GM12878 (cell line): Measurements from ENCODE around the gene IL34. TPM values are rescaled to one million over a fixed set of nuclear protein-coding genes. Genes with fewer than 3 reads are reported as not detected.

Source experiments
- ATAC-seq: fragments of 200-7000 bp; cut with Tn5 transposase; 3 replicates; pipeline ENCODE4 v1.9.1; 2020; ENCODE audit warnings: mild to moderate bottlenecking, moderate library complexity
- BruUV-seq: library from RNA; stranded (reverse); fragments of 400-500 nt; replicated peaks from 2 replicates; lab custom pipeline; 2021; lab: Mats Ljungman, UMichigan
- CTCF ChIA-PET: fragments of 300-600 bp; sonication (Branson Sonifier 250); formaldehyde crosslinking; extraction: SDS; loops from one replicate; lab custom pipeline; 2021; ENCODE audit warnings: inconsistent platforms; lab: Yijun Ruan, JAX
- POLR2A ChIA-PET: fragments of 350-600 bp; formaldehyde crosslinking; extraction: SDS; loops from one replicate; lab custom pipeline; 2021; ENCODE audit warnings: inconsistent platforms; lab: Charles Lee
- RAD21 ChIA-PET: fragments of 300-600 bp; sonication (Branson Sonifier 250); formaldehyde crosslinking; loops from one replicate; lab custom pipeline; 2023; ENCODE audit warnings: antibody characterized with exemption; ENCODE audit not compliant: unreplicated experiment; lab: Charles Lee
- SMC1A ChIA-PET: fragments of 300-600 bp; sonication (Branson Sonifier 250); formaldehyde crosslinking; loops from one replicate; lab custom pipeline; 2023; ENCODE audit not compliant: unreplicated experiment, uncharacterized antibody; lab: Charles Lee
- DNase-seq: peaks from one replicate; pipeline ENCODE4 v3.0.0-alpha.2; 2011; ENCODE audit warnings: low read depth, low spot score
- FAIRE-seq: peaks from 3 replicates; lab custom pipeline; 2011; peaks lifted over from hg19 to GRCh38; lab: Jason Lieb, UNC
- H2AFZ ChIP-seq: 2 replicates; pipeline ENCODE4 v1.6.0; 2011; ENCODE audit warnings: low read depth, low read length, control low read depth; ENCODE audit not compliant: control insufficient read depth
- H3K27ac ChIP-seq: 2 replicates; pipeline ENCODE4 v1.5.1; 2011; ENCODE audit warnings: control low read depth; ENCODE audit not compliant: control insufficient read depth, insufficient read depth
- H3K27me3 ChIP-seq, 2 experiments: replicated peaks in 1 of 2; 2 replicates each; pipeline versions ENCODE4 v1.6.0 to v1.6.1; 2011; ENCODE audit warnings: low read length in 1 of 2; ENCODE audit not compliant: control insufficient read depth in 2 of 2, insufficient read depth in 2 of 2
- H3K36me3 ChIP-seq, 2 experiments: 2 replicates each; pipeline ENCODE4 v1.5.1; 2011; ENCODE audit warnings: low read length in 1 of 2; ENCODE audit not compliant: control insufficient read depth in 2 of 2, insufficient read depth in 2 of 2
- H3K4me1 ChIP-seq: 2 replicates; pipeline ENCODE4 v1.6.1; 2011; ENCODE audit warnings: mild to moderate bottlenecking, low read length, moderate library complexity, mixed read lengths; ENCODE audit not compliant: control insufficient read depth, insufficient read depth
- H3K4me2 ChIP-seq: 2 replicates; pipeline ENCODE4 v1.6.0; 2011; ENCODE audit warnings: control low read depth; ENCODE audit not compliant: control insufficient read depth, insufficient read depth
- H3K4me3 ChIP-seq: fragments of 200-600 bp; sonication (generic); 2 replicates; pipeline ENCODE4 v1.5.1; 2016
- H3K79me2 ChIP-seq: 2 replicates; pipeline ENCODE4 v1.6.0; 2011; ENCODE audit warnings: low read length; ENCODE audit not compliant: control insufficient read depth, insufficient read depth
- H3K9ac ChIP-seq: 2 replicates; pipeline ENCODE4 v1.8.0; 2011; ENCODE audit warnings: low read length, control low read depth, mixed read lengths; ENCODE audit not compliant: control insufficient read depth, insufficient read depth
- H3K9me3 ChIP-seq: replicated peaks from 3 replicates; pipeline ENCODE4 v1.5.1; 2011; ENCODE audit warnings: mild to moderate bottlenecking, low read length; ENCODE audit not compliant: control insufficient read depth, insufficient read depth
- H4K20me1 ChIP-seq: 2 replicates; pipeline ENCODE4 v1.6.0; 2011; ENCODE audit not compliant: control insufficient read depth, insufficient read depth
- CREB1 ChIP-seq: IDR thresholded peaks from 2 replicates; pipeline ENCODE4 v1.6.1; 2012; ENCODE audit warnings: low read depth, mild to moderate bottlenecking, inconsistent platforms
- KLF5 ChIP-seq: fragments of 450-650 bp; IDR thresholded peaks from 2 replicates; pipeline ENCODE4 v1.6.1; 2014; ENCODE audit warnings: mild to moderate bottlenecking; ENCODE audit not compliant: partially characterized antibody
- REST ChIP-seq: IDR thresholded peaks from 2 replicates; pipeline ENCODE4 v1.6.1; 2012; ENCODE audit warnings: mild to moderate bottlenecking, low read depth, low read length
- SMAD1 ChIP-seq: fragments of 450-650 bp; IDR thresholded peaks from 2 replicates; pipeline ENCODE4 v1.6.1; 2018; ENCODE audit warnings: mild to moderate bottlenecking, low read depth; ENCODE audit not compliant: partially characterized antibody
- ZNF217 ChIP-seq: fragments of 450-650 bp; IDR thresholded peaks from 2 replicates; pipeline ENCODE4 v1.6.1; 2017; ENCODE audit warnings: antibody characterized with exemption, mild to moderate bottlenecking
- WGBS: methylation state at CpG from one replicate; pipeline ENCODE4 v1.1.6; 2016; ENCODE audit warnings: low lambda C conversion rate; ENCODE audit not compliant: insufficient replicate concordance, insufficient coverage; ENCODE audit errors: missing lambda C conversion rate; 5-methylcytosine and 5-hydroxymethylcytosine counted together
- in situ Hi-C: fragments of 300-500 bp; cut with MboI; formaldehyde crosslinking; loops from 9 replicates; pipeline ENCODE4 v1.14.3; 2018; ENCODE audit warnings: mixed read lengths
- intact Hi-C: fragments of 100-400 bp; cut with micrococcal nuclease; formaldehyde crosslinking; loops from one replicate; pipeline ENCODE4 v1.14.2; 2022; ENCODE audit not compliant: unreplicated experiment
- polyA plus RNA-seq, 11 experiments: library from polyadenylated mRNA; depleted of rRNA in 4 of 11; unstranded in 6 of 11; stranded (reverse) in 5 of 11; fragments of >200 nt; fragmentation: Nextera tagmentation in 4 of 11; fragmentation: Illumina TruSeq in 1 of 11; extraction: Ambion mirVana in 4 of 11; extraction: Trizol in 1 of 11; gene quantifications; 1 replicate in 1 of 11; 2 replicates in 10 of 11; pipeline versions ENCODE4 v1.2.1 to v1.2.3, GENCODE V29; 2011 to 2016; ENCODE audit warnings: inconsistent platforms in 2 of 11, missing spikeins in 2 of 11, low read depth in 1 of 11
- total RNA-seq, 4 experiments: library from RNA; depleted of rRNA in 3 of 4; stranded (reverse); fragments of >200 nt in 3 of 4; fragmentation: Illumina TruSeq in 1 of 4; extraction: Trizol in 1 of 4; gene quantifications; 2 replicates each; pipeline versions ENCODE4 v1.2.1 to v1.2.3, GENCODE V29; 2013 to 2021
- TF ChIP-seq, protein P1 (sequence below): fragments of 450-650 bp; IDR thresholded peaks from 2 replicates; pipeline ENCODE4 v1.6.1; 2018; ENCODE audit warnings: mild to moderate bottlenecking, low read depth, moderate library complexity; ENCODE audit not compliant: partially characterized antibody
- TF ChIP-seq, protein P2 (sequence below): IDR thresholded peaks from 2 replicates; pipeline ENCODE4 v1.6.1; 2012; ENCODE audit warnings: improper control_type of control experiment, low read depth, low read length; ENCODE audit not compliant: insufficient replicate concordance
- TF ChIP-seq, protein P3 (sequence below): IDR thresholded peaks from 2 replicates; pipeline ENCODE4 v1.6.1; 2011; ENCODE audit warnings: mild to moderate bottlenecking, low read depth, low read length, moderate library complexity; ENCODE audit not compliant: insufficient replicate concordance

The IL34 gene
- total and polyA plus RNA-seq, 10 of the 15 experiments (the other 5 are each of a cell fraction or from before 2014, with no cell fraction given): 0.27 to 0.40 TPM; not detected in 8

- TF ChIP-seq REST (no peak), SMAD1 (no peak)
Observed at GRCh38 chr16:70630960-70631745, 15.2 kb upstream of the IL34 start (continued).

GRCh38 chr16:70632273-70632672 is 14.1 kb upstream of the IL34 start:
- H3K4me2 ChIP-seq: no peak overlapping the region
- no peaks in the 10 kb centered on the region for H3K79me2 ChIP-seq
- CTCF ChIA-PET: no interaction called here
- ATAC-seq (no peak), FAIRE-seq (no peak), DNase-seq (no peak)
- H3K27ac ChIP-seq: no peak overlapping the region
- H3K4me1 ChIP-seq: no peaks in the 10 kb centered on the region
- WGBS: 76% methylated on average over 5 of the region's 5 CpGs
- no peak overlapping the region for H3K9ac ChIP-seq
- no peaks in the 10 kb centered on the region for H3K36me3 ChIP-seq
- no peaks in the 10 kb centered on the region for H3K27me3 ChIP-seq
- SMC1A ChIA-PET: no interaction called here
- BruUV-seq: no TSS peak
- H3K9me3 ChIP-seq: no peaks in the 10 kb centered on the region
- RAD21 ChIA-PET: no interaction called here
- POLR2A ChIA-PET: no interaction called here
- intact Hi-C loops: no loop called here
- no peak overlapping the region for H2AFZ ChIP-seq
- no peaks in the 10 kb centered on the region for H4K20me1 ChIP-seq
- in situ Hi-C loops: no loop called here
- no peak overlapping the region for H3K4me3 ChIP-seq
- TF ChIP-seq, protein P1, sequence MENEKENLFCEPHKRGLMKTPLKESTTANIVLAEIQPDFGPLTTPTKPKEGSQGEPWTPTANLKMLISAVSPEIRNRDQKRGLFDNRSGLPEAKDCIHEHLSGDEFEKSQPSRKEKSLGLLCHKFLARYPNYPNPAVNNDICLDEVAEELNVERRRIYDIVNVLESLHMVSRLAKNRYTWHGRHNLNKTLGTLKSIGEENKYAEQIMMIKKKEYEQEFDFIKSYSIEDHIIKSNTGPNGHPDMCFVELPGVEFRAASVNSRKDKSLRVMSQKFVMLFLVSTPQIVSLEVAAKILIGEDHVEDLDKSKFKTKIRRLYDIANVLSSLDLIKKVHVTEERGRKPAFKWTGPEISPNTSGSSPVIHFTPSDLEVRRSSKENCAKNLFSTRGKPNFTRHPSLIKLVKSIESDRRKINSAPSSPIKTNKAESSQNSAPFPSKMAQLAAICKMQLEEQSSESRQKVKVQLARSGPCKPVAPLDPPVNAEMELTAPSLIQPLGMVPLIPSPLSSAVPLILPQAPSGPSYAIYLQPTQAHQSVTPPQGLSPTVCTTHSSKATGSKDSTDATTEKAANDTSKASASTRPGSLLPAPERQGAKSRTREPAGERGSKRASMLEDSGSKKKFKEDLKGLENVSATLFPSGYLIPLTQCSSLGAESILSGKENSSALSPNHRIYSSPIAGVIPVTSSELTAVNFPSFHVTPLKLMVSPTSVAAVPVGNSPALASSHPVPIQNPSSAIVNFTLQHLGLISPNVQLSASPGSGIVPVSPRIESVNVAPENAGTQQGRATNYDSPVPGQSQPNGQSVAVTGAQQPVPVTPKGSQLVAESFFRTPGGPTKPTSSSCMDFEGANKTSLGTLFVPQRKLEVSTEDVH: no peak
- TF ChIP-seq, protein P2, sequence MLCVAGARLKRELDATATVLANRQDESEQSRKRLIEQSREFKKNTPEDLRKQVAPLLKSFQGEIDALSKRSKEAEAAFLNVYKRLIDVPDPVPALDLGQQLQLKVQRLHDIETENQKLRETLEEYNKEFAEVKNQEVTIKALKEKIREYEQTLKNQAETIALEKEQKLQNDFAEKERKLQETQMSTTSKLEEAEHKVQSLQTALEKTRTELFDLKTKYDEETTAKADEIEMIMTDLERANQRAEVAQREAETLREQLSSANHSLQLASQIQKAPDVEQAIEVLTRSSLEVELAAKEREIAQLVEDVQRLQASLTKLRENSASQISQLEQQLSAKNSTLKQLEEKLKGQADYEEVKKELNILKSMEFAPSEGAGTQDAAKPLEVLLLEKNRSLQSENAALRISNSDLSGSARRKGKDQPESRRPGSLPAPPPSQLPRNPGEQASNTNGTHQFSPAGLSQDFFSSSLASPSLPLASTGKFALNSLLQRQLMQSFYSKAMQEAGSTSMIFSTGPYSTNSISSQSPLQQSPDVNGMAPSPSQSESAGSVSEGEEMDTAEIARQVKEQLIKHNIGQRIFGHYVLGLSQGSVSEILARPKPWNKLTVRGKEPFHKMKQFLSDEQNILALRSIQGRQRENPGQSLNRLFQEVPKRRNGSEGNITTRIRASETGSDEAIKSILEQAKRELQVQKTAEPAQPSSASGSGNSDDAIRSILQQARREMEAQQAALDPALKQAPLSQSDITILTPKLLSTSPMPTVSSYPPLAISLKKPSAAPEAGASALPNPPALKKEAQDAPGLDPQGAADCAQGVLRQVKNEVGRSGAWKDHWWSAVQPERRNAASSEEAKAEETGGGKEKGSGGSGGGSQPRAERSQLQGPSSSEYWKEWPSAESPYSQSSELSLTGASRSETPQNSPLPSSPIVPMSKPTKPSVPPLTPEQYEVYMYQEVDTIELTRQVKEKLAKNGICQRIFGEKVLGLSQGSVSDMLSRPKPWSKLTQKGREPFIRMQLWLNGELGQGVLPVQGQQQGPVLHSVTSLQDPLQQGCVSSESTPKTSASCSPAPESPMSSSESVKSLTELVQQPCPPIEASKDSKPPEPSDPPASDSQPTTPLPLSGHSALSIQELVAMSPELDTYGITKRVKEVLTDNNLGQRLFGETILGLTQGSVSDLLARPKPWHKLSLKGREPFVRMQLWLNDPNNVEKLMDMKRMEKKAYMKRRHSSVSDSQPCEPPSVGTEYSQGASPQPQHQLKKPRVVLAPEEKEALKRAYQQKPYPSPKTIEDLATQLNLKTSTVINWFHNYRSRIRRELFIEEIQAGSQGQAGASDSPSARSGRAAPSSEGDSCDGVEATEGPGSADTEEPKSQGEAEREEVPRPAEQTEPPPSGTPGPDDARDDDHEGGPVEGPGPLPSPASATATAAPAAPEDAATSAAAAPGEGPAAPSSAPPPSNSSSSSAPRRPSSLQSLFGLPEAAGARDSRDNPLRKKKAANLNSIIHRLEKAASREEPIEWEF: no peak
- no peak for TF ChIP-seq KLF5
- TF ChIP-seq ZNF217: no peak
- TF ChIP-seq, protein P3, sequence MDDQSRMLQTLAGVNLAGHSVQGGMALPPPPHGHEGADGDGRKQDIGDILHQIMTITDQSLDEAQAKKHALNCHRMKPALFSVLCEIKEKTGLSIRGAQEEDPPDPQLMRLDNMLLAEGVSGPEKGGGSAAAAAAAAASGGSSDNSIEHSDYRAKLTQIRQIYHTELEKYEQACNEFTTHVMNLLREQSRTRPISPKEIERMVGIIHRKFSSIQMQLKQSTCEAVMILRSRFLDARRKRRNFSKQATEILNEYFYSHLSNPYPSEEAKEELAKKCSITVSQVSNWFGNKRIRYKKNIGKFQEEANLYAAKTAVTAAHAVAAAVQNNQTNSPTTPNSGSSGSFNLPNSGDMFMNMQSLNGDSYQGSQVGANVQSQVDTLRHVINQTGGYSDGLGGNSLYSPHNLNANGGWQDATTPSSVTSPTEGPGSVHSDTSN: no peak
- TF ChIP-seq CREB1: no peak
